ENCODE results near the gene RAD51B.
A peak's percentile ranks its signal among the peaks of the same experiment; 100 is the strongest.

Gene RAD51B

GRCh38 chr14:68312884-68313610, 493.5 kb downstream of the RAD51B start:
- no peak for DNase-seq

GRCh38 chr14:68314642-68315041, 495.1 kb downstream of the RAD51B start:
- DNase-seq: no peak

GRCh38 chr14:68315081-68315480, 495.5 kb downstream of the RAD51B start:
- no peak for DNase-seq

- no peak for DNase-seq
Observed at GRCh38 chr14:68316078-68316868, 496.7 kb downstream of the RAD51B start.

- DNase-seq: no peak
Observed at GRCh38 chr14:68317239-68317638, 497.7 kb downstream of the RAD51B start.

- no peak for DNase-seq
Observed at GRCh38 chr14:68318828-68319227, 499.2 kb downstream of the RAD51B start.

- no peak for DNase-seq
Observed at GRCh38 chr14:68320495-68320894, 500.9 kb downstream of the RAD51B start.

- no peak for DNase-seq
Observed at GRCh38 chr14:68322940-68323620, 503.5 kb downstream of the RAD51B start.

- DNase-seq: no peak
Observed at GRCh38 chr14:68325267-68325807, 505.8 kb downstream of the RAD51B start.

- DNase-seq: no peak
Observed at GRCh38 chr14:68327231-68327630, 507.7 kb downstream of the RAD51B start.

- DNase-seq: no peak
Observed at GRCh38 chr14:68328509-68328908, 508.9 kb downstream of the RAD51B start.

GRCh38 chr14:68331426-68331825, 511.8 kb downstream of the RAD51B start:
- peak; percentile 14 for DNase-seq

GRCh38 chr14:68331991-68332390, 512.4 kb downstream of the RAD51B start:
- DNase-seq: no peak

GRCh38 chr14:68333262-68333661, 513.7 kb downstream of the RAD51B start:
- no peak for DNase-seq

- no peak for DNase-seq
Observed at GRCh38 chr14:68335312-68335711, 515.7 kb downstream of the RAD51B start.

GRCh38 chr14:68336165-68336564, 516.6 kb downstream of the RAD51B start:
- no peak for DNase-seq

- no peak for DNase-seq
Observed at GRCh38 chr14:68337279-68337678, 517.7 kb downstream of the RAD51B start.

GRCh38 chr14:68340262-68340661, 520.7 kb downstream of the RAD51B start:
- no peak for DNase-seq

GRCh38 chr14:68341411-68342212, 522.0 kb downstream of the RAD51B start:
- no peak for DNase-seq

GRCh38 chr14:68342216-68342763, 522.7 kb downstream of the RAD51B start:
- DNase-seq: no peak

- DNase-seq: no peak
Observed at GRCh38 chr14:68343534-68344118, 524.0 kb downstream of the RAD51B start.

GRCh38 chr14:68345738-68346137, 526.2 kb downstream of the RAD51B start:
- DNase-seq: no peak
